ENCODE measurements around the gene PRPF19.
A peak's percentile ranks its signal among the peaks of the same experiment; 100 is the strongest.

Gene PRPF19

DNA sequence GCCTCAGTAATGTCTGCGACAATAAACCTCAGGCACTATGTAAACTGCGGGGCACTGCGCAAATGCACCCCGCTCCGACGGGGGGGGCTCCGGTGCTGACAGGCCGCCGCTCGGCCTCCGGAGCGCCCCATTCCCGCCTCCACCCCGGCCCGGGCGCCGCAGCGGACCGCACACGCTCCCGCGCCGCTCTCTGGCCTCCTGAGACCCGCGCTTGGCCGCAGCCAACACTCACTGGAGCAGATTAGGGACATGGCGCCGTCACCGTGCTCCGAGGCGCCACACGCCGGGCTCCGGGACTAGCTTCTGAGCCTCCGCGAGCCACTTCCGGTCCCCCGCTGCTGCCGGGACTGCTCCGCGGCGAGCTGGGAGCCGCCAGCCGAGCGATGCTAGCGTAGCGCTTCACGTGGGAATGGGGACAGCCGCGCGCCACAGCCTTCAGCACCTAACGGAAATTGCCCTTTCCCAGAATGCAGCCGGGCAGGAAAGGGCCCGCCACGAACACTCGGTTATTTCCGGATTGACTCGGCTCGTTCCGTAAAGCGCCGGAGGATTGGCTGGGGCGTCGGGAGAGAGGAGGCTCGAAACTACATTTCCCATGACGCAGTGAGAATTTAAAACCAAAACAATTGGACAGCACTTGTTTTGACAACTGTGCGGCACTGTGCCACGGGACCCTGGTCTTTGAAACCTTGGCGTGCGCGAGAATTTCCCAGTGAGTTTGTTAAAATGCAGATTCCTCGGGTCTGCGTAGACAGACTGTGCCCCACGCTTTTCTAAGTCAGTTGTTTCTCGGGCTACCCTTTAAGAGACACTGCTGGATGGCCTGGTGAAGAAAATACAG is at the start of gene PRPF19:
TSS of gene PRPF19 (minus strand) at position 454 of the 841 bp plus-strand sequence. CDS start at position 251, 203 bp downstream.
- DNase-seq, result peak; percentile 96 to 99 (median 98)

DNA sequence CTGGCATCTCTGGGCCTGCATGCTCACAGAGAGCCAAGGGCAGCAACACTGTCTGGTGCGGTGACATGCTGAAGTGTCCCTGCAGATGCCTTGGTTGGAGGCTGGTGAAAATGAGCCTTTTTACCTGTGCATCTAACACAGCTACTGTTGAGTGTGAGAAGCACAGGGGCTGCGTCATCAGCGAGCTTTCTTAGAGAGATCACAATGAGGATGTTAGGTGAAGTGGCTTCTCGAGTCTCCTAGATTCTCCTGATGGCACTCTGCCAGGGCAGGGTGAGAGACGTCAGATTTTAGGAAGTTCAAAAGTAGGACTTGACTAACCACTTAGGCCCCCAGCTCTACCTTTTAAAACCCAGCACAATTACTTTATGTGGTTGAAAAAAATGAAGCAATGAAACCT is 49.2 kb upstream of the PRPF19 start:
- no peak for DNase-seq

DNA sequence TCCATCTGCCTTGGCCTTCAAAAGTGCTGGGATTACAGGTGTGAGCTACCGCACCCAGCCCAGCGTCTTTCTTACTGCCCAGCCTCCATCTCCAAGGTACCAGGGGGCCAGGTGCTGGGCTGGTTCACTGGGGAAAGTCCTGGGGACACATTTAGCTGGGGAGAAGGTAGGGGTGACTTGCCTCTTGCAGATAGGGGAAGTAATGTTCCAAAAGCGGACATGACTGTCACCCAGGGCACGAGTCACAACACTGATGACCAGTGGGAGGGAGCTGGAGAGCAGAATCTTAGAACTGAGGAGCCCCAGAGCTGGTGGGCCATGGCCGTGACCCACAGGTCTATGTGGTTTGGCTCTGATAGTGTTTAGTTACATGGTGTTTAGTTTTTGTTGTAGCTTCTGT is 48.0 kb upstream of the PRPF19 start:
- no peak for DNase-seq

DNA sequence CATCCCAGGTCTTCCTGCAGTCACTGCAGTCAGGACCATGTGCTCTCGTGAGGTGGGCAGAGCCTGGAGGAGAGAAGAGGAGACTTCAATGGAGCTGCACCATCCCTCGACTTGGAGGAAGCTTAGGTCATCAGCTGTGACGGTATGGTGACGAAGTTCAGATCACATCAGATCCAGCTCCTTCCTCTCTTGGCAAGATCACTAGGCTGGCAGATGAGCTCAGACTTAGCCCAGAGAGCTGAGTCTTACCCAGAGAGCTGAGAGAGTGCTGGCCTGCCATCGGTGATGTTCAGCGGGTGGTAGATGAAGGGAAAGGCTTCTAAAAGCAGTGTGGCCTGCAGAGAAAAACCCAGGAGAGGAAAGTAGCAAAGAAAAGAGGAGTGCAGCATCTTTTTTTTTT is 47.4 kb upstream of the PRPF19 start:
- no peak for DNase-seq

DNA sequence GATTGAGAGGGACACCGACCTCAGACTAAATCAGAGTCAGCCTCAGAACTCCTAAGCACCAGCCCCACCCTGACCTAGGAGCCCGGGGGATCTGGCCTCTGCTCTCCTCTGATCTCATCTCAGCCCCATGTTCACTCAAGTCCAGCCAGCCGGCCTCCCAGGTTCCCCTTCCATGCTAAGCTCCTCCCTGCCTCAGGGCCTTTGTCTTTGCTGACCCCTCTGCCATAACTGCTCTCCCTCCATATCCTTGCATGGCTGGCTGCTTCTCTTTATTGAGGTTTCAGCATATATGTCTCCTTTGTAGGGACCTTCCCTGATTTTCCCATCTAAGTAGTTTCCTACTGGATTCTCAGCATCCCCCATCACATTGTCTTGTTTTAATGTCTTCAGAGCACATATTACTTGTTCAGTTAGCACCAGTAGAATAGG is 46.4 kb upstream of the PRPF19 start:
- DNase-seq, result no peak

DNA sequence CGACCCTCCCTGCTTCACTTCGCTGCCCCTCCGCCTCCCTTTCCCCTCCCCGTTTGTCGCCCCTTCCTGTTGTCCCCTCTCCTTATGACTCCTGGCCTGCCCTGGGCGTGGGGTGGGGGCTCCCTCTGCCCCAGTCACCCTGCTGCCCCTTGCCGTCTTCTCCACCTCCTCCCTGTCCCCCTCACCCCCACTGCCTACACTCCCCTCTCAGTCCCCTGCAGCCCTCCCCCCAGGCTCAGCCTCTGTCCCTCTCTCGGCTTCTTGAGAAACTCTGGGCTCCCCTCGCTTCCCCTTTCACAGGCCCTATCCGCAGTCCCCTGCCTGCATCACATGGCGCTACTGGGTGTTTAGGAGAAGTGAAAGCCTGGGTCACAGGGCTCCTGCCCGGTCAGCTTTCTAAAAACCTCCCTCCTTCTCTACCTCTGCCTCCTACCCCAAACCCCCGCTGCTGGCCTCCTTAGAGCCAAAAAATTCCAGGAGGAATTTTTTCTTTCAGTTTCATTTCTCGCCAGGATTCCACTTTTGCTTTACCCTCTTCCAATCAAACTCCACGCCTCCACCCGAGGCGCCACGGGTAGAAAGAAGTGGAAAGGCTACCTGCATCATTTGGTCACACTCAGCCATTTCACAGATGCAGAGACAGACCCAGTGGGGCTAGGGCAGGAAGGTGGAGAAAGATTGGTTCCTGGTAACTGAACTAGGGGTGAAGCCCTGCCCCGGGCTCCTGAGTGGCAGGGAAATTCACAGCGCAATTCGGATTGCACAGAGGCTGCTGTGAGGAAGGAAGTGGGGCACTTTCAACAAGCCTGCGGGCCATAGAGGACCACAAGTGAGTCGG is 45.7 kb upstream of the PRPF19 start, which contains the start of gene SLC15A3:
TSS of gene SLC15A3 (minus strand) at position 273 of the 838 bp plus-strand sequence. CDS start 625 bp downstream, outside the sequence.
- DNase-seq, result peak in 2 of 4 experiments; percentile 22 to 36

DNA sequence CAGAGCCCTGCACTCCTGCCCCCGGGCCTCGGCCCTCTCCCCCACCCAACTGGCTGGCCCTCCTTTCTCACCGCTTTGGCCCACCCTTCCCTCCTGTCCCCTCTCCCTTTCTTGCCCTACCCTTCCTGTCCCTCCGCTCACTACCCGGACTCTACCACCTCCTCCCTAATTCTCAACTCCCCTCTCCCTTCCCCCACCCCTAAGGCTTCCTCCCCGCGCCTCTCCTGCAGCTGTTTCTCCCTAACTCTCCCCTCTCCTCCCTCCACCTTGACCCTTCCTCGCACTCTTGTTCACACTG is 45.2 kb upstream of the PRPF19 start:
- DNase-seq, result no peak

DNA sequence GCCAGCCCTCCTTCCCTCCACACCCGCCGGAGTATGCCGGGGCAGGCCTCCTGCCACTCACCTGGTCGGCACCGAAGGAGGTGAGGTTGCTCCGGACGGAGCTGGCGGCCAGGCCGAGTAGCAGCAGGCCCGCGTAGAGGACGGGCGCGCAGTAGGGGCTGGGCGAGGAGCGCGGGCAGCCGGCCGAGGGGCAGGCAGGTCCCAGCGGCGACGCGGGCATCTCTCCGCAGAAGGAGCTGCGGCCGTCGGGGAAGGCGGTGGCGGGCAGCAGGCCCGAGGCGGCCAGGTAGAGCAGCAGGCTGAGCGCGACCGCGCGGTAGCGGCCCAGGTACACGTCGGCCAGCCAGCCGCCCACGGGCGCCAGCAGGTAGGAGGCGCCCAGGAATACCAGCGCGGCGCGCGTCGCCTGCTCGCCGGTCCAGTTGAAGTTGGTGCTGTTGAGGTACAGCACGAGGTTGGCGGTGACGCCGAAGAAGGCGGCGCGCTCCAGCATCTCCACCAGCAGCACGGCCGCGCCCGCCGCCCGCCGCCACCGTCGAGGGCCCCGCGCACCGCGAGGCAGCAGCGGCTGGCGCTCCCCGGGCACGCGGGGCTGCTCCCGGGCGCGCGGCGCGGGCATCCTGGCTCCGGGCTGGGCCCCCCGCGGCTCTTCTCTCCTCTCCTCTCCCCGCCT is 44.7 kb upstream of the PRPF19 start:
- peak in 1 of 4 experiments; percentile 43 for DNase-seq

DNA sequence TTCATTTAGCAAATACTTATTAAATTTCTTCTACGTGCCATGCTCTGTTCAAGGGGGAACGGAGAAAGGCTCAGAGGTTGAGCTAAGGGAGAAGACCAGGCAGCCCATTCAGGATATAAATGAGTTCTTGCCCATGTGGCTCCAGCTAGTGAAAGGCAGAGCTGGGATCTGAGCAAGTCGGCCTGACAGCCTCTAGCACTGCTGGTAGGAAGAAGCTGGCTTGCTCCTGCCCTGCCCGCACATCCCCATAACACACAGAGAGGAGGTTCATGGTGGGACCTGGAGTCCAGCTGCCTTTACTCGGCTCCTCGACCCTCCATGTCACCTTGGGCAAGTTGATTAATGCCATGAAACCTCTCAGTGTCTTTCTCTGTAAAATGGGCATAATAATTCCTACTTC is 43.6 kb upstream of the PRPF19 start:
- no peak for DNase-seq

DNA sequence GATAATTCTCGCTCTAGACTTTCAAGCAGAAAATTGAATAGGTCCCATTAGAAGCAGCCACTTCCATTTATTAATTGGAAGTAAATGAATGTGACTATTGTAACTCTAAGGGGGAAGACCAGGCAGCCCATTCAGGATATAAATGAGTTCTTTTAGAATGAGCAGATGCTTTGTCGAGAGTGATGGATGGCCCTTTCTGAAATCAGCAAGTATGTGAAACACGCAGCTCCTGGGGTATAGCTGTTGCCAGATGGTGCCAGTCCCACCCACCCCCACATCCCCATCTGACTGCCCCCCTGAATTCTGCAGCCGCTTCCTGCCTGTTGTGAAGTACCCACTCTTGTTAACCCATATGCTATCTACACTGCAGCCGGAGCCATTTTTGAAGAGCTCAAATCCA is 41.9 kb upstream of the PRPF19 start:
- DNase-seq, result no peak

DNA sequence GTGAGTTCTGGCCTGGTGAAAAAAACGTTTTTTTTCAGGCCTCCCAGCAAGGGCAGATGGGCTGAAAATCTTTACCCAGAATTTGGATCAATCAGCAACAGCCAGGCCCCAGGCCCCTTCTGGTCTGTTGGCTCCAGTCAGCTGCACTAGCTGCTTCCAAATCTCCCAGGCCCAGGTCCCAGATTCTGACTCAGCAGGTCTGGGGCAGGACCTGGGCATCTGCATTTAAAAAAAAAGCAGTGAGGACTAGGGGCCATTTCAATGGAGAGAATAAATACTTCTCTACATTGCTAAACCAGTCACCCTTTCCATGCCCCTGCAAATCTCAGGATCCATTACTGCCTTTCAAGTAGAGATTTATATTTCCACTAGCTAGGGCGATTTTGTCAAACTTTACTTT is 41.3 kb upstream of the PRPF19 start:
- DNase-seq, result no peak

DNA sequence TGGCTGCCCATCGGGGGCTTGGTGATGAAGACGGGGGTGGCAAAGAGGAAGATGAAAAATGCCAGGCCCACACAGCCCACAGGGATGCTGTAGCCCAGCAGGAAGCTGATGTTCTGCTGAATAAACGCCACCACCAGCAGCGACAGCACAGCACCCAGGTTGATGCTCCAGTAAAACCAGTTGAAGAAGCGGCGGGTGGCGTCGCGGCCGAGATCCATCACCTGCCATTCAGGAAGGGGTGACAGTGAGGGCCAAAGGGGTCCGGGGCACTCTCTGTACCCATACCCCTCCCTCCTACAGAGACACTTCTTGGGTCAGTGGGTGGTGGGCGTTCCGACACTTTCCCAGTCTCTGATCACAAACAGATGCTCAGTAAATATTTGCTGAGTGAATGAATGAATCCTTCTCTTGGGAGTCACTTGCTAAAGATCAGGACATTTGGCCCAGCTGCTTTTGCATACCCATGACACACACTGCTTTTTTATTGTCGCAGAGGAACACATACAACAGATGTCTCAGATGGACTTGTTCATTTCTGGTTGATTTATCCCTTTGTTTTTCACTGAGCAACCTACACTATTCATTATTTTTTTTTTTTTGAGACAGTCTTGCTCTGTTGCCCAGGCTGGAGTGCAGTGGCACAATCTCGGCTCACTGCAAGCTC is 40.3 kb upstream of the PRPF19 start:
- no peak for DNase-seq

DNA sequence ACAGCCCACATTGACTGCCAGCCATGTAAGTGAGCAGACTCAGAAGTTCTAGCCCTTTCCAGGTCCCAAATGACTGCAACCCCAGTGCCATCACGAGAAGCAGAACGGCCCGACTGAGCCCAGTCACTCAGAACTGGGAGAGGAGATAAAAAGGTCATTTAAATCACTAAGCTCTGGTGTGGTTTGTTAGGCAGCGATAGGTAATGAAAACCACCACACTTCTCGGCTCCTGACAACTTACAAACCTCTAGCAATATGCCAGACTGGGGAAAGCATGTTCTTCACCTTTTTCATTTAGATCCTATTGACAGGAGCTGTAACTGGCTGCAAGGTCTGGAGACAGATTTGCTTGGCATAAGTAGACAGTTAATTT is 38.9 kb upstream of the PRPF19 start:
- no peak for DNase-seq

DNA sequence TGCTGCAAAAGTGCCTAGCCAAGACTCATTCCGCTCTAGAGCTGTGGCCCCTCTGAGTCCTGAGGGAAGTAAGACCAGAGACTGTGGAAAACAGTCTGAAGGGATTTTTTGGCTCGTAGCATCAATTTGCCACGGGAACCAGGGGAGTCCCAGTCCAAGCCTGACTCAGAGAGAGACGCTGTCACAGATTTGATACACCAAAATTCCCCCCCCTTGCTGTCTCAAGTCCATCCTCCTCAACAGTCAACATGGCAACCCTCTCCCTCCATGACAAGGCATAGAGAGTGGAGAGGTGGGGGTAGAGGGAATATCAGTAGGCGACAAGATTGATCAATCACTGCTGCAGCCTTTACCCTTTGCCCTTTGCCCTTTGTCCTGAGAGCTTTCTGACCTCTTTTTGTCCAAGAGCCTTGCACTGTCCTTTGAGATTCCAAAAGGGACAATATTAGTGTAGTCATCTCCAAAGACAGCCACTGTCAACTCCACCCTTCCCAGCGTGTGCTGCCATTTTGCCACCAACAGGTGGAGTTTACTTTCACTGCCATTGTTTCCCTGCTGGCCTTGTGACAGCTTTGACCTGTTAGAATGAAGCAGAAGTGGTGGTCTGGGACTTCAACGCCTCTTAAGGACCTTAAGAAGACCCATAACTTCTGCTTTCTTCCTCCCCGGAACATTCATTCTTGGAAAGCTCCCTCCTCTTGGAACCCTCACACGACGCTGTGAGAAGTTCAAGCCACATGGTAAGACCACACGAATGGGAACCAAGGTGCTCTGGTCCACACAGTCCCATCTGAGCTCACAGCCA is 38.3 kb upstream of the PRPF19 start:
- DNase-seq, result no peak

DNA sequence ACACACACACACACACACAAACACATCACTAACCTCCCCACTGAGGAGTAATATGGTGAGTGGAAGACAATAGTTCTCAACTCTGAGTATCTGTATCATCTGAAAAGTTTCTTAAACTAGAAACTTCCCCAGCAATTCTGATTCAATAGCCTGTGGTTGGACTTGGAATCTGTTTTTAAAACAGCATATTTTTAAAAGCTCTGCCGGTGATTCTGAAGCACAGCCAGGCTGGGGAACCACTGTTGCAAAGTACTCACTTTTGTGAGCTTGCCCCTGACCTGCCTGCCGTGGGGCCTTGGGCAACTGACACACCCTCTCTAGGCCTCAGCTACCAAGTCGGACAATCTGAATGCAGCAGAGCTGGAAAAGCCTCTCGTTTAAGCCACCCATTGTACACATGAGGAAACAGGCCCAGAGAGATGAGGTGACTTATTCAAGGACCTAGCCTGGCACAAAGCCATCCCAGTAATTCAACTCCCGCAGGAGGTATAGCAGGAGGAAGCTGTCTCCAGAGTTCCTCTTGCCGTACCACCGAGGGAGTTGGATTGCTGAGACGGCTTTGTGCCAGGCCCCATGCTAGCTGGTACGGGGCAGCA is 36.7 kb upstream of the PRPF19 start:
- no peak for DNase-seq

DNA sequence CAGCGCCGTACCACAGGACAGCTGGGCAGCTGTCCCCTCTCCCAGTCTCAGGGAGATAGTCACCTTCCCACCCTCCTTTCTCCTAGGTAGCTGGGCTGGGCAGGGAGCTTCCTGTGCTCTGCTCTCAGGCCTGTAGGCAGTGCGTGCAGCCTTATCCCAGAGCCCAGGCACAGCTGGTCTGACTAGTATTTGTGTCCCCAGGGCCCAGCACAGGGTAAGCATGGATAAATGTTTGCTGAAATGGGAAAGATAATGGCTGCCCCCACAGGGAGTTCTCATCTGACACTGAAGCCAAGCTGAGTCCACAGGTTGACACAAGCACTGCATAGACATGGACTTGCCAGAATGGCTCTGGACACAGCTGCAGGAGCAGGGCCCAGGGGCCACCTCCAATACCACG is 35.8 kb upstream of the PRPF19 start:
- no peak for DNase-seq

DNA sequence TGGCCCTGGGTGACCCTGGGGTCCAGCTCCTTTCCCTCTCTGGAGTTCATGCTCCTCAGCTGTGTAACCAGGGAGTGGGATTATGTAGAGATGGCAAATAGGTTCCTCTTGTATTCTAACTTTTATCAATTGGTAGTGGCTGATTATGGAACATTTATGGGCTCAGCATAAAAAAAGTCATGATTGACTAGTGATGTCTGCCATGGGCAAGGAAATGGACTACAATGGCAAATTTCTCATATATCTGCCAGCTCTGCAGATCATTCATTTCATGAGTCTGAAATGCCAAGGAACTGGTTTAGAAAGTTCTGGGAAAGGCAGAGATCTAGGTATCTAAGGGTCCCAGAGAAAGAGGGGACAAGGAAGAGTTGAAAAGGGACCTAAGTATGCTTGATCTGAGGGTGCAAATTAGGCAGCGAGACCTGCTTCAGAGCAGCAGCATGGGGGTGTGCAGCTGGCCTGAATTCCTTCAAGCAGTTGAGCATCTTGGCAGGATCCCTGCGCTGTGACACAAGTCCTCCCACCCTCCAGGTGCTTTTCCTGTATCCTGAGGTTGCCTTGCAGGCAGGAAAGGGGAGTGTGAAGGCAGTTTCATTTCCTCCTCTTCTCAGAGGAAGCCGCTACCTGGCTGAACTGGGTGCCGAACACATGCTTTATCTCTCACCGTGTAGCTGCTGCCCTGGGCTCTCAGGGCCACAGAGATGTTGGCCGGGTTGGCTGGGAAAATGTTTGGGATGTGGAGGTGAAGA is 35.2 kb upstream of the PRPF19 start:
- no peak for DNase-seq

DNA sequence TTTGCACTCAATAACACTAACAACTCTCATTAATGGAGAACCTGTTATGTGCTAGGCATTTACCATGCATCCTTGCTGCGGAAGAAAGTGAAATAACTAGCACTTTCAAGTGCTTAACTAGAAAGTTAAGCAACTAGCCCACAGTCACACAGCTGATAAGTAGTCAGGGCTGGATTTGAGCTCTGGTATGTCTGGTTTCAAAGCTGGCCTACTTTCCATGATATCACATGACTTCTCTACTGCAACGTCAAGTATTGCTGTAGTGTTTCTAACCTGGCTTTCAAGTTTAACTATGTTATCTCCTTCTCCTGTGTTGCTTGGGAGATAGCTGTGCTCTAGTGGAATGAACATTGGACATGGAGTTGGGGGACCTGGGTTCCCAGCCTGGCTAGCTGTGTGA is 33.5 kb upstream of the PRPF19 start:
- no peak for DNase-seq

DNA sequence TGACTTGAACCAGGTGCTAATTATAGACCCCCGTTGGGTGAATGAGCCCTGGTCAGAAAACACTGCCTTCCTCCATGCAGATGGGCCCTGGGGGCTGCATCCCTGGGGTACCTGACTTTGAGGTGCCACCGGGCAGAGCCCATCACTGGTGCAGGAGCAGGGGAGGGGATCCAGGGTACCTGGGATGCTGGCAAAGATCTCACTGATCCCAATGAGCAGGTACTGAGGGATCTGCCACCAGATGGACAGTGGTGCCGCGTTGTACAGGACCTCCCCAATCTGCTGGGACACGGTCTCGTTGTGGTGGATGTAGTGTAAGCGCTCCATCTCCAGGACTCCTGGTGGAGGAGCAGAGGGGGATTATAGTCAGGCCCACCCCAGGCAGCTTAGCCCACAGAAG is 32.9 kb upstream of the PRPF19 start:
- DNase-seq, result no peak

DNA sequence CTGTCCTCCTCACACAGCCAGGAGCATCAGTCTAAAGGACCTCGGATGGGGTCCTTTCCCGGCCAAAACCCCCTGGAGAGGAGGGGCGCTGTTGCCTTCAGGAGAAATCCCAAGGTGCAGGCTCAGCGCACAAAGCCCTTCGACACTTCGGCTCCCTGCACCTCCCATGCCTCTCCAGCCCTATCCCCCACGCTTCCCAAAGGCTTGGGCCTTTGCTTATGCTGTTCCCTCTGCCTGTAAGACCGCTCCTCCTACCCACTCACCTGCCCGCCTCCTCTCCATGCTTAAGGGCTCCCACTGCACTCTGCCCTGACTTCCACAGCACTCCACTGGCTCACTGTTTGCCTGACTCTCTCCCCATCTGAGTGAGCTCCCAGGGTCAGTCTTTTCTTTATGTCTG is 32.1 kb upstream of the PRPF19 start:
- no peak for DNase-seq

DNA sequence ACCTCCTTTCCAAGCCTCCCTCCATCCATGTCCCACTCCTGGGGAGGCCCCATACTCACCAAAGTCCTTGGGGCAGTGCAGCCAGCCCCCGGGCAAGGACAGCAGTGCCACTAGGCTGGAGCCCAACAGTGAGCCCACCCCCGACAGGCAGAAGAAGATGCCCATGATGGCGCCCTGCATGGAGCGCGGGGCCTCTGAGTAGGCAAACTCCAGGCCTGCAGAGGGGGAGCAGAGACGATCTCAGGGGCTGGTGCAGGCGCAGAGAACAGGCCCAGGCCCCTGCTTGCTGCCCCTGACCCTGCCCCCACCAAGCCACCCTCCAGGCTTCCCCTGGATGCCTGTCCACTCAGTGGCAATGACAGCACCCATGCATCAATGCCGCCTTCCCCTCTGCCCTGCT is 31.4 kb upstream of the PRPF19 start:
- no peak for DNase-seq
